ENCODE results near the gene G6PC3.
"Not testable (repeated sequence)": the region's sequence is repeated elsewhere in the genome, so short reads cannot be mapped to it uniquely, and the experiment has no call there.

Gene G6PC3

DNA sequence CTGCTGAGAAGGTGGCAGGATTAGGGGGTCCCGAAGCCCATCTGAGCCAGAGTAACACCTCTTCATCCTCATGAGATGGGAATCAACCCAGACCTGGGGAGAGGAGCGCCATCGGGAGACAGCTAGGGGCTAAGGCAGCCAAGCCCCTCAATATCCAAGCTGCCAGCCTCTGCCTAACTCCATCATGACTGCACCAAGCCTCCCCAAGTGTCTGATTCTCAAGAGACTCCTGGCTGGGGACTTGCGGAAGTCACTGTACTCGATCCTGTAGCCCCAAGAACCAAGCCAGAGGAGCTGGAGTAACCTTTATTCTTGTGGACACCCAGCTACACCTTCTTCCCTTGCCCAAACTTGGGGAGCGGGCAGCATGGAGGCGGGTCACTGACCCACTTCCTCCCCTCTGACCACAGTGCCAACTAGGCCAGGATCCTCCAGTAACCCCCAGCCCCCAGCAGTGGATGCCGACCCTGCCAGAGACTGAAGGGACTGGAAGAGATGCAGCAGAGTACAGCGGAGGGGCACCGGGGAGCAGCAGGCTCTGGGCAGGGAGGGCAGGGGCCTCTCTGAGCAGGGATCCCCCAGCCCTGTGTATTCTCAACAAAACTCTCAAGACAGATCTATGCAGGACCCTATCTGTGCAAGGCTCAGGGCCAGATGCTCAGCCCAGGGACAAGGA is 39.6 kb downstream of the G6PC3 start:
- DNase-seq, result no peak

DNA sequence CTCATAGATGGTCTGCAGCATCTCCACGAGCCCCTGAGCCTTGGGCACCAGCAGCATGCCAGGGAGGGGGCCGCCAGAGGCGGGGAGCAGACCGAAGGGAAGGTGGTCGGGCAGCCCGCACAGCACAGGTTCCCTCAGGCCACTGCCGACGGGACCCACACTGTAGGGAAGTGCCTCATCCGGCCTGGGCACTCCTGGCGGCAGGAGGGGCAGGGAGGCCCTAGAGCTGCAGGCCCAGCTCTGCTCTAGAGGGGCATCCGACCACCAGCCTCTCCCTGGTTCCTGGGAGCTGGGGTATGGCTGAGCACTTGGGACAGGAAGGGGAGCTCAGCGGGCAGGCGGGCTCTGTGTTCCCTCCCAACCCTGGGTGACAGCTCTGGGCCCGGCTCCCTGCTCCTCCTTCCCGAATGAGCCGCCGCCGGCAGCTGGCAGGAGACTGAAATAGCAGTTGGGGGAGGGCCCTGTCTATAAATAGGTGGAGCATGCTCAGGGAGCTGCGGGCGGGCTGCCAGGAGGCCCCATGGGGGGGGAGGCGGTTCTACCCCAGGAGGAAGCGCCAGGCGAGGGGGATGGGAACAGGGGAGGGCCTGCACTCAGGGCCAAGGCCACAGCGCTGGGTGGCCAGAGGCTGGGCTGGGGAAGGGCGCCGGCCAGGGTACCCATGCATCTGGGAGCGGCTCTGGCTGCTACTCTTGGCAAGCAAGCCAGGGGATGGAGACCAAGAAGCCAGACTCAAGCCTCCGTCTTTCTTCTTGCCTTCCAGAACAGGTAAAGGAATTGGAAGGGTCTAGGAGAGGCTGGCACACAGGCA is 40.5 kb downstream of the G6PC3 start:
- peak; percentile 40 to 57 for DNase-seq

DNA sequence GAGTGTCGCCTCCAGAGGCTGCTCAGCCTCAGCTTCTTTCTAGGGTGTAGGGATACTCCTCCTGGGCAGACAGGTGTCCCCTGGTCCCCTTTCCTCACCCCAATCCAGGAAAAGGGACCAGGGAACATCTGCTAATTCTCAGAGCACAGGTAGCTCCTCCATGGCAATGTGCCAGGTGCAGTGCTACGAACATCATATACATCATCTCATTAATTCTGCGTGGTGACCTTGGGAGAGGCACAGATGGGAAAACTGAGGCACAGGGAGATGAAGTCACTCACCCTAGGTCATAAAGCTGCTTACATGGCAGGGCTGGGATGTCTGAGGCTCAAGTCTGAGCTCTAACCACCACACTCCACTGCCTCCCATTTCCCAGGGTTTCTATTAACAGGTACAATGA is 41.2 kb downstream of the G6PC3 start:
- DNase-seq, result no peak

DNA sequence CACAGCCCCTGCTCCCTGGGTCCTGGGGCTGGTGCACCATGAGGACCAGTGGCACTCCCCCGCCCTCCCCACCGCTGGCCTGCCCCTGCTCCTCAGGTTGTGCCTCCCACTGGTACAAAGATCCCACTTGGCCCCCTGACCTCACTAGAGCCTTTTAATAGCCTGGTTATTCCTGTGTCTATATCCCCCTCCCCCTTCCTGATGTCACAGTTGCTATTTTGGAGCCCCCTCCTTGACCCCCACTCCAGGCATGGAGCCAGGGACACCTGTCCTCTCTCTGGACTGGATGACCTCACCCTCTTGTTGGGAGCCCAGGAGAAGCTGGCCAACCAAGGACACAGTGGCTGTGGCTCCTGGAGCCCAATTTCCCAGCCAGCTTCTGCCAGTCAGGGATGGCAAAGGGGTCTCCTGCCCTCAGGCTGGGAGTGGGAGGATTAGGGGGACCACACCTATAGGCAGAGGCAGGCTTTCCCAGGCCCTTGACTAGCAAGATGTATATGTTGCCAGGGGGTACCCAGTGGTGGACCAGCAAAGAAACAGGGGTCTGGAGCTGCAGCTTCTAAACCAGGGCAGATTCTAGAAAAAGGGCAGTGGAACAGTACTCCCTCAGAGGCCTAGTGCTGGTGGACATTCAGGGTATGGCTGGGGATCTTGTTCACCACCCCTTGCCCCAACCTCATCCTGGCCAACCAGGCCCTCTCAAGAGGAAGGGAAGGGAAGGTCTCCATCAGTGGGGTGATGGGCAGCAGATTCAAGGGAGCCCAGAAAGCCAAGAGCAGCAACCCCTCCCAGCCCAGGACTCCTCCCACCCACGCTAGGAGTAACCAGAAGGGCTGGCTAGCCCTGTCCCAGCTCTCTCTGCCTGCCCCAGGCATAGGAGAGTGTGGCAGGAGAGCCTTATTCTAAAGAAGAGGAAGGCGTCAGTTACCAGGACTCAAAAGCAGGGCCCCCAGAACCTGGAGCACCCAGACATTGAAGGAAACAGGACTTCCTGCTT is 42.0 kb downstream of the G6PC3 start:
- DNase-seq, result no peak

DNA sequence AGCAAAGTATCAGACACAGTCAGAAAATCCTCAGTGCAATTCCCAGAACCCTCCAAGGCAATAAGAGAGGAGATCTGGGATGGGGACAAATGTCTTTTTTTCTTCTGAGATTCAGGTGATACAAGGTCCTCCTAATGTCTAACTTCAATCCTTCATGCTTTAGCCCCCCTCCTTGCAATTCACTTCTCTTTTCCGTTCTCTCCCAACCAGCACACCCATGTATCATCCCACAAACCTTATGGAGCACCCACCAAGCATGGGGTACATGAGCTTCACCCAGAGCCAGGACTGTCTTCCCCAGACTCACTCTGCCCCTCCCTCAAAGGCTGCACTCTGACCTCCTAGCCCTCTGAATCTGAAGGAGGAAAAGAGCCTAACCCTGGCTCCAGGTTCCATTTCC is 42.8 kb downstream of the G6PC3 start:
- DNase-seq, result no peak

DNA sequence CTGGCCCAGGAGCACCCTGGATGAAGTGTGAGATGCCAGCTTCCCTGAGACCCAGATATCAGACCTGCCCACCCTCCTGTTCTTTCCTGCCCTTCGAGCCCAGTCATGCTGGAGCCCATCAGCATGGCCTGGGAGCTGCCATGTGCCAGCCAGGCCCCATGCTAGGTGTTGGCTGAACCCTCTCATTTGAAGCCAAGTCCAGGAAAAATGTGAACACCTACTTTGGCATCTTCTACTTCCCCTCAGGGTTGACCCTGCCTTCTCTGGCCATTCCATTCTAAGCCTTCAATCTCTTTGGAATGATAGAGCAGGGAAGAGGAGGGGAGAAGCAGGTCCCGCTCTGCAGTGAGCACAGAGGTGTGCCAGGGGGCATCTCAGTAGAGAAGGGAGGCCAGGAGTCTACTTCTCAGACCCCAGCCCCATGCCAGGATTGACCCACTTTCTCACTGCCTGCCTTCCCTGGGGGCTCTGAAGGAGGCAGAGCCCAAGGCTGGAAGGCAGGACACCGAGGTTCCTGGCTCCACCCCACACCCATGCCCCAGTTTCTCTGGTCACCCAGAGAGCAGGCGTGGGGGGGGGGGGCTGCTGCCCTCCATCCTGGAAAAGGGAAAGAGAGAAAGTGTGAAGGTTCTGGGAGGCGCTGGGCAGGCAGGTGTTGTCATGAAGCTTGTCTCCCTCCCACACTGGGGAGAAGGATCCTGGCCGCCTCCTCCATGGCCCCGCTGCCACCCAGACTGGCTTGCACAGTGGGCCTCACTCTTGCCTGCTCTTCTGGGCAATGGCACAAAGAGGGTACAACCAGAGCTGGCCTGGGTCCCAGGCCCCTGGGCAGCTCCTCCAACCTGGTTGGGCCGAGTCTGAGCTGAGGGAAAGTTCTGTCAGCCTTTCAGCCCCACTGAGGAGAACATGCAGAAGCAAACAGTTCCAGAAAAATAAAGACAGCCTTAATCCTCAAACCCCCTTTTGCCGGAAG is 43.6 kb downstream of the G6PC3 start:
- no peak for DNase-seq

DNA sequence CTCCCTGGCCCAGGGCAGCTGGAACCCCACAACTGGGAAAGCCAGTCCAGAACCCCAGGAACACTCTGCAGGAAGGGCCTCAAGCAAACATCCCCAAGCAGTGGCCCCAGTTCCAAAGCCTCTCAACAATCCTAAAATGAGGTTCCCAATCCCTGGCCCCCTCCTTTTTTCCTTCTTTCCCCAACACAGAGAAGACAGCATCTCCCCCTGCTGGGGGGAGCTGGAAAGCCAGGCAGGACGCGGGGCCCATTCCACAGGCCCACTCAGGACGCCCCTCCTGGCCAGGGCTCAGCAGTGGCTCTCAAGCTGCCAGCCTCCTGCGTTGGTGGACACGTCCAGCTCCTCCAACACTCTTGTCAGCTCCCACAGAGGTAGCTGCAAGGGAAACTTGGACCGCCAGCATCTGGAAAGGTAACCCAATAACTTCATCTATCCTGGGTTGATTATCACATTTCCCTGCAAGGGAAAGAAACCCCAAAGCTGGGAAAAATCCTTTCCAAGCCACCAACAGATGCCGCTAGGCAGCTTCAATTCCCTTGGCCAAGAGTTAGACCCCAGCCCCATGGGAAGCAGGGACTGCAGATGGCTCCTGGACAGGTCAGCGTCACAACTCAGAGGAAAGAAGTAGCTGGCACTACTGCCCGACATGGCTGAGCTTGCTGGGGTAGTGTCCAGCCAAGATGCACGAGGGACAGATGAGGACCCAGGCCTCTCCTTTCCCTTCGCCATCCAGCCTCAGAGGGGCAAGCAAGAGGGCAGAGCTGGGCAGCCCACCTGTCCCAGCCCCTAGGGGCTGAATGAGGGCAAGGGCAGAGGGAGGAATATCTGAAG is 45.3 kb downstream of the G6PC3 start:
- DNase-seq, result no peak

DNA sequence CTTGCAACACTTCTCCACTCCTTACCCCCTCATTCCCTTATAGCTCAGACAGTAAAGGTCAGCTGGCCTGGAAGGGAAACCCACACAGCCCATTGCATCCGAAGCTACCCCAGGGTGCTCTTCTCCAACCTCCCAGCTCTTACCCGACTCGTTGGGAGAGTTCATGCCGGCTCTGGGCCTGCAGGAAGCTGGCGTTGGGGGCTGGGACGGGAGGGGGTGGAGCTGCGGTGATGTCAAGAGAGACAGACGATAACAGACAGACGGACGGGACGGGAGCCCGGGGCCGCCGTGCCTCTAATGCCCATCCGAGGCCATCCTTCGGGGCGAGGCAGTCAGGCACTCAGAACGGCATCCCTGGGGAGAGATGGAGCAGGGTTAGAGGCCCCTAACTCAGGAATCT is 46.8 kb downstream of the G6PC3 start:
- no peak for DNase-seq

DNA sequence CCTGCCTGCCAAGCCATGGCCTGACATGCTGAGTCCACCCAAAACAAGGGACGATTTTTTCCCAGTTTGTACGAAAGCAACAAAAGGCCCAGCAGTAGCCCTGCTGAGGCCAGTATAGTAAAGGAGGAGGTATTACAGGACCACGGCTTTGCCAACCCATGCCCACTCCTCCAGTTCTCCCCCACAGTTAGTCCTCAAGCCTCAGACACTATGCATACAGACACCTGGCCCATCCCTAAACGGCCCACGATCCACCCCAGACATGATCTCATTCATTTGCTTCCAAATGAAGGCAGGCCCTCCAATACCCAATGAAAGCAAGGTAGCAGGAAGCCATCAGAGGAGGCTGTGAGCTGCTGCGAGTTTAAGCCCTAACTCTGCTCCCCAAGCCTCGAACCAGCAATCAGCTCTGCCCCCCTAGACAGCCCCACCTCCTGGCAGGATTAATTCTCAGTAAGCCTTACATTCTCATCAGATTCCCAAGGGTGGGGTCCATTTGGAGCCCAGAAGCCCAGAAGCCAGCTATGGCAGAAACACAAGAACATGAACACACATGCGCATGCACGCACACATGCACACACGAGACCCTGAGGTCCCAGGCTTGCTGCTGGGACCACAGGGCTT is 48.0 kb downstream of the G6PC3 start:
- DNase-seq, result no peak

DNA sequence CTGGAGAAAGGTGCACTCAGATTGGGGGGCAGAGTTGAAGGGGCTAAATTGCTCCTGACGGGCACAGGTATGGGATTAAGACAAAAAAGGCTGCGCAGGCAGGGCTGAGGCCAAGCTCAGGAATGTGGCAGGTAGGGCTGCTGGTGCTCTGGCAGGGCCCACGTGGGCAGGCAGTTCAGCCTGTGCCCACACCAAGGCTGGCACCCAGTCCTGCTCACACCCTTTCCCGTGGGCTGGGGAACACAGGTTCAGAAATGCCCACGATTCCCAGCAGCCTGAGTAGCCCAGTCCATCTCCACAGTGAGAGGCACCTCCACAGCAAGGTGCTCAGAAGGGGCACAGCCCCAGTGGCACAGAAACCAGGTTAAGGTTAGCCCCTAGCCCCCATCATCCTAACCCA is 48.5 kb downstream of the G6PC3 start:
- DNase-seq, result no peak

DNA sequence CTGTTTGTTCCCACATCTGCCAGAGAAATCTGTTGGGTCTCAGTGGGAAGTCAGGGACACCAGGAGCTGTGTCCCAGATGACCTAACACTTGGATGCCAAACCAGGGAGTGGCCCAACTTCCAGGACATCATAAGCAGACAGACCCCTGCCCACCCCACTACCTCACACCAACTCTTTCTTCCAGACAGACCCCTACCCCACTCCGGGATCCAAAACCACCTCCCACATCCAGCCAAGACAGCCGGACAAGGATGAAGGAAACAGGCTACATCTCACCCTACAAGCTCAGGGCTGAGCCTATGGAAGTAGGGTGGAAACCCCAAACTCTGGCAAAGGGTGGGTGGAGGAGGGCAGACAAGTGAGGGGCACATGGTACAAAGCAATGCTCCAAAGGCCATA is 49.3 kb downstream of the G6PC3 start:
- no peak for DNase-seq

DNA sequence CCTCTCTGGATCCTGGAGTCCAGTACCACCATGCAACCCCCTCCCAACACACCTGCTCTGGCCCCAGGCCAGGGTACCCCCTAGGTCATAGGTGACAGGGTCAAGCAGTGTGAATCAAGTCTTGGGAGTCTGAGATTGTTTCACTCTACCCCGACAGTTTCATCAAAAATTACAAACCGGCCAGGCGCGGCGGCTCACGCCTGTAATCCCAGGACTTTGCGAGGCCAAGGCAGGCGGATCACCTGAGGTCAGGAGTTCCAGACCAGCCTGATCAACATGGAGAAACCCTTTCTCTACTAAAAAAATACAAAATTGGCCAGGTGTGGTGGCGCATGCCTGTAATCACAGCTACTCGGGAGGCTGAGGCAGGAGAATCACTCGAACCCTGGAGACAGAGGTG is 49.7 kb downstream of the G6PC3 start:
- DNase-seq, result not testable (repeated sequence)

DNA sequence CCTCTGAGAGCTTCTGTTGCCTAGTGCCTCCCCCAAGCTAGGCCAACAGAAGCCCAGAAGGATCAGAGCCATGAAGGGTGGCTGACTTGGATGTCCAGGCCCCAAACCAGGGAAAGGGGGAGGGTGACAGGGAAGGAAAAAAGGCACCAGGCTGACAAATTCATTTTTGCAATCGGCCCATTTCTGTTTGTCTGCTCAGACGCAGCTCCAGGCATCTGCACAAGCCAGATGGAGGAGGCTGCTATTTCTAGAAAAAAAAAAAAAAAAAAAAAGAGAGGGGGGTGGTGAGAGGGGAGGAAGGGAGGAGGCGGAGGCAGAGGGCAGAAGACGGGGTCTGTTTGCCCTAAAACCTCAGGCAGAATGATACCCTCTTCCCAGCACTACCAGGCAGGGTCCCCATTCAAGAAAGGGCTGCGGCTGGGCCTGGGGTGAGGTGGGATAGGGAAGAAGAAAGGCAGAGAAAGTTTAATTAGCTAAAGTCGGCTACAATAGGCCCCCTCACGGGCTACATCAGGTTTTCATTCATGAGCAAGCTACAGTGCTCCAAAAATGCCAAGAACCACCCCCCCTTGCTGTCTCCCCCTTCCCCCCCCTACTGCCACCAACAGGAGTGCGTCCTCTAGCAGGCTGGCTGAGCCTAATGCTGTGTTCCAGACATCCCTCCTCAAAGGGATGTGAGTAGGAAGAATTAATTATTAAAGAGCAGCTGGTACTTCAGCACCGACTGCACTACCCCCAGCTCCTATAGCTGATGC is 50.5 kb downstream of the G6PC3 start:
- DNase-seq, result no peak

DNA sequence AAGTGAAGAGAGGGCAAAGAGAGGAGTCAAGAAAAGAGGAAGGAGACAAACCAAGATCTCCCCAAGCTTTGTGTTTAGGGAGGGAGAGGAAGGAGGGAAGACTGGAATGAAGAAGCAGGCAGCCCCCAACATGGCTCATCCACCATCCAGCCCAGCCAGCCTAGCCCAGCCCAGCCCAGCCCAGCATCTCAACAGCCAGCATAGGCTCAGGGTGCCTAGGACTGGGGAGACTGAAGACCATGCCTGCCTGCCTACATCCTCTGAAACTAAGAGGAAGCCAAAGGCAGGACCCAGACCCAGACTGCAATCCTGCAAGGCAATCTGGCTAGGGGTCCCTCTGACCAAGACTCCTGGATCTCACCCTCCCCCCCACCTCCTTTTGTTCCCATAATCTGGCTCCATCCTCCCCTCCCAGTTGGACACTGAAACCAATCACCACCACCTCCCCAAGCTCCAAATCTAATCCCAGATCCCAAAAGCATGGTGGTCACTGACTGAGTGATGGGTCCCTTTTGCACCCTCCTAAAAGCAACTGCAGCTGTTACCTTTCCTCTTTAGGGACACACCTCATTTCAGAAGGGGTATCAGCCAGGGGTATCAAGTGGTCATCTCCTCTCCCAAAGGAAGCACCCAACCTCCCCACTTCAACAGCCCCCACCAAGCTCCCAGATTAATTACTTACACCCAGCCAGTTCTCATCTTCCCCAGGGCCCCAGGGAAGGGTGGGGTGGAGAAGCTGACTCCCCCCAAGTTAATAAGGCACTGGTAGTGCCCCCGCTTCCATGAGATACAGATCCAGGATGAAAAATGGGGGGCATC is 51.7 kb downstream of the G6PC3 start:
- DNase-seq, result no peak

DNA sequence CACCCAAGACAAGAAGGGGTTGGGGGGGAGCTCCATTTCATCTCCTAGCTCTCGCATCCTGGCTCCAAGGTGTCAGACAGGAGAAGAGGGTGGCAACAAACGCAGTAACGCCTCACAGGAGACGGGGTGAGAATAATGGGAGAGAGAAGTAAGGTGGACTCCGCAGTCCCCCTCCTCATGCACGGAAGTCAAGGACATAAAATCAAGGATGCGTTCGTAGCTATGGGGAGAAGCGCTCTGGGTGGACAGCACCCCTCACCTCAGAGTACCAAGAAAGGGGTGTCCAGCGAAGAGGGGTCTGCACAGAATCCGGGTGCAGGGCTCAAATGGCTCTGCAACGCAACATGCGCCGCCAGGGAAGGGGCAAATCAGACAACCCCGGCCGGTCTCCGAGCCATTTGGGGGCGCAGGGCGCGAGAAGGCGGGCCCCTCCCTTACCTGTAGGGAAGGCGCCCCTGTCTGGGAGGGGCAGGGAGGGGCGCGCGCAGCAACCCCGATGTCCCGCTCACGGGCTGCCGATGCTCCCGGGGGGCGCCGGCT is 52.4 kb downstream of the G6PC3 start:
- peak; percentile 10 to 14 for DNase-seq

DNA sequence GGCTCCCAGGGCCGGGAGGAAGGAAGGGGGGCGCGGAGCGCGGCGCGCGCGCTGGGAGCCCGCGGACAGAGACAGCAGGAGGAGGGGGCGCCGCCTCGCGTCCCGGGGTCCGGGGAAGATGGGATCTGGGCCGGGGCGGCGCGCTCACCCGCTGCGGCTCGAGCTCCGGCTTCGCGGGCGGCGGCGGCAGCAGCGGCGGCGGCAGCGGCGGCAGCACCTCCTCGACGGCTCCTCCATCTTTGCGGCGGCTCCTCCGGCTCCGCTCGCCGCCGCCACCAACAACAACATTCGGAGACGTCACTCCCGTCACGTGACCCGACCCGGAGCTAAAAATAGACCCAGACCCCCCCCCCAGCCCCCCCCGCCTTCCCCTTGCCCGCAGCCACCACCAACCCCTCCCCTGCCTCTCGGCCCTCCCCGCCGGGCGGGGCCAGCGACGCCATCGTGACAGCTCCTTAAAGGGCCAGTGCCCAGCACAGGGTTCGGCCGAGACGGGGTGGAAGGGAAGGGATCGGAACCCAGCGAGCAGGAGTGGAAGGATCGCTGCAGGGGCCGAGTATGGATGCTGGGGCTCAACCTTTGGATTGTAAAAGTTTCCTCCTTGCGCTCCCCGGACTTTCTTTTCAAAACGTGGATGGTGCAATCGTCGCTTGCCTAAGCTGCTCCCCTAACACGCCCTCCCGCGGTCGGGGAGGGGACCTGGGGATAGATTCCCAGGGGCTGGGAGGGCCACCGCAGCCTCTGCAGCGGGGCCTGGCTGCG is 53.0 kb downstream of the G6PC3 start, which contains the start of gene HDAC5:
HDAC5 (minus strand) TSS at position 286 of the 762 bp plus-strand sequence. CDS start 6,126 bp downstream, outside the sequence.
- DNase-seq, result peak; percentile 94 to 95

DNA sequence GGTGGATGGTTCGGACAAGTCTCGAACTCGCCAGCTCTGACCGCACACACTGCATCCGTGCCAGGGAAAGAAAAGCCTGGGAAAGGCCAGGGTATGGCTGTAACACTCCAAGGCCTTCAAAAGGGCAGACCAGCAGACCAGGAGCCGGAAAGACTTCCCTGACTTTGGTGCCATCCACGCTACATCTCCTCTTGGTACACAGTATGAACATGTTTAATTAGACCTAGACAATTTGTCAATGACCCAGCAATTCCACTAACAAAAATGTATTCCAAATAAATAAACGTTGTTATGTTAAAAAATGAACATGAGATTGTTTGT is 53.5 kb downstream of the G6PC3 start:
- no peak for DNase-seq

All from stimulated activated CD4-positive, alpha-beta T cell treated with anti-CD3 and anti-CD28 coated beads, Interleukin-4, amount 100 ng/mL, for 4 hours (primary cell).